Measurements from ENCODE around the gene RTBDN.

RTBDN gene

GRCh38 chr19:12794971-12795381, 39.4 kb downstream of the RTBDN start:
- Histone ChIP-seq H3K27ac (replicated peaks) (no peak overlapping the region), H3K27me3 (ENCODE audit: insufficient read depth, poor library complexity, severe bottlenecking) (no peaks in the 10 kb centered on the region), H3K4me3 (replicated peaks; ENCODE audit: insufficient read depth, low read length) (no peak overlapping the region)
- no peak for DNase-seq (ENCODE audit: low read depth in 1 of 2, low spot score in 1 of 2)
- TF ChIP-seq CTCF (IDR thresholded peaks at IDR 0.05; ENCODE audit: insufficient read depth, low read length) (no peak), POLR2AphosphoS5 (IDR thresholded peaks at IDR 0.05; ENCODE audit: low read depth) (no peak), GABPA (IDR thresholded peaks at IDR 0.05; ENCODE audit: low read depth) (no peak), REST (IDR thresholded peaks at IDR 0.05; ENCODE audit: insufficient replicate concordance, low read depth) (no peak), SPI1 (IDR thresholded peaks at IDR 0.05; ENCODE audit: borderline replicate concordance, low read depth) (no peak)

GRCh38 chr19:12794196-12794941, 40.0 kb downstream of the RTBDN start:
- no peaks in the 10 kb centered on the region for H3K27me3 ChIP-seq (ENCODE audit: insufficient read depth, poor library complexity, severe bottlenecking)
- no peak for DNase-seq (ENCODE audit: low read depth in 1 of 2, low spot score in 1 of 2)
- H3K27ac ChIP-seq (replicated peaks): peak overlapping the region; percentile 95
- H3K4me3 ChIP-seq (replicated peaks; ENCODE audit: insufficient read depth, low read length): peak overlapping the region; percentile 91
- no peak for TF ChIP-seq SPI1 (IDR thresholded peaks at IDR 0.05; ENCODE audit: borderline replicate concordance, low read depth)
- TF ChIP-seq REST (IDR thresholded peaks at IDR 0.05; ENCODE audit: insufficient replicate concordance, low read depth): no peak
- TF ChIP-seq CTCF (IDR thresholded peaks at IDR 0.05; ENCODE audit: insufficient read depth, low read length): no peak
- no peak for TF ChIP-seq POLR2AphosphoS5 (IDR thresholded peaks at IDR 0.05; ENCODE audit: low read depth)
- TF ChIP-seq GABPA (IDR thresholded peaks at IDR 0.05; ENCODE audit: low read depth): no peak

GRCh38 chr19:12793290-12794195, 40.8 kb downstream of the RTBDN start:
- no peaks in the 10 kb centered on the region for H3K27me3 ChIP-seq (ENCODE audit: insufficient read depth, poor library complexity, severe bottlenecking)
- peak overlapping the region; percentile 95 for H3K27ac ChIP-seq (replicated peaks)
- no peak for TF ChIP-seq SPI1 (IDR thresholded peaks at IDR 0.05; ENCODE audit: borderline replicate concordance, low read depth)
- no peak for TF ChIP-seq REST (IDR thresholded peaks at IDR 0.05; ENCODE audit: insufficient replicate concordance, low read depth)
- peak; percentile 80 for TF ChIP-seq POLR2AphosphoS5 (IDR thresholded peaks at IDR 0.05; ENCODE audit: low read depth)
- DNase-seq (ENCODE audit: low read depth in 1 of 2, low spot score in 1 of 2): peak in 1 of 2 experiments; percentile 87
- peak overlapping the region; percentile 91 for H3K4me3 ChIP-seq (replicated peaks; ENCODE audit: insufficient read depth, low read length)

All from HL-60 (cell line).